GM12892 (cell line): ENCODE measurements around the gene RASA3.

Experiments used
- POLR2A ChIP-seq: IDR thresholded peaks from 2 replicates; pipeline ENCODE4 v1.6.1; 2011; ENCODE audit warnings: low read depth, low read length, control low read depth
- POLR2AphosphoS5 ChIP-seq: IDR thresholded peaks from 2 replicates; pipeline ENCODE4 v1.6.1; 2011; ENCODE audit warnings: low read depth, low read length, control low read depth
- TAF1 ChIP-seq: IDR thresholded peaks from 2 replicates; pipeline ENCODE4 v1.6.1; 2011; ENCODE audit warnings: low read depth, mild to moderate bottlenecking, control low read depth, low read length, borderline replicate concordance

DNA sequence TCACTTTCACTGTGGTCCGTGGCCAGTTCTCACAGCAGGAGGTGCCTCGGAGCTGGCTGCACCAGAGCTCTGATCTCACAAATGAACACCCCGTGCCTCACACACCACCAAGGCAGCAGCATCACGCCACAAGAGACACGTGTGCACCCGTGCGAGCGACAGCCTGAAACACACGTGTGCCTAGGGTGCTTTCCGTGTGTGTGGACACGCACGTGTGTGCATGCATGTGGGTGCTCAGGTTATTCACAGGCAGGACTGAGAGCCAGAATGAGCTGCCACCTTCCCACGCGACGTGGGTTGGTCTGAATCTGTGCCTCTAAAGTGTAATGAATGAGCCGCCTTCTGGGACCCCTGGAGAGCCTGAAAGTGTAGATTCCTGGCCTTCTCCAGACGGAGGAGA is 90.9 kb downstream of the RASA3 start:
- TF ChIP-seq TAF1 (no peak), POLR2AphosphoS5 (no peak), POLR2A (no peak)
